Central memory CD4-positive, alpha-beta T cell (primary cell): Measurements from ENCODE around the gene STX10.
A peak's percentile ranks its signal among the peaks of the same experiment; 100 is the strongest.

Experiments
- DNase-seq: peaks from one replicate; pipeline ENCODE4 v3.0.0; 2022

The STX10 gene

GRCh38 chr19:13099073-13099999 is 50.8 kb downstream of the STX10 start:
- DNase-seq: peak; percentile 84

- peak; percentile 36 for DNase-seq
Observed at GRCh38 chr19:13098277-13099072, 51.7 kb downstream of the STX10 start.

- no peak for DNase-seq
Observed at GRCh38 chr19:13097463-13098258, 52.5 kb downstream of the STX10 start.

- DNase-seq: peak; percentile 19
Observed at GRCh38 chr19:13097033-13097462, 53.1 kb downstream of the STX10 start.

- no peak for DNase-seq
Observed at GRCh38 chr19:13095934-13096927, 53.9 kb downstream of the STX10 start.

- no peak for DNase-seq
Observed at GRCh38 chr19:13095393-13095784, 54.8 kb downstream of the STX10 start.

DNA sequence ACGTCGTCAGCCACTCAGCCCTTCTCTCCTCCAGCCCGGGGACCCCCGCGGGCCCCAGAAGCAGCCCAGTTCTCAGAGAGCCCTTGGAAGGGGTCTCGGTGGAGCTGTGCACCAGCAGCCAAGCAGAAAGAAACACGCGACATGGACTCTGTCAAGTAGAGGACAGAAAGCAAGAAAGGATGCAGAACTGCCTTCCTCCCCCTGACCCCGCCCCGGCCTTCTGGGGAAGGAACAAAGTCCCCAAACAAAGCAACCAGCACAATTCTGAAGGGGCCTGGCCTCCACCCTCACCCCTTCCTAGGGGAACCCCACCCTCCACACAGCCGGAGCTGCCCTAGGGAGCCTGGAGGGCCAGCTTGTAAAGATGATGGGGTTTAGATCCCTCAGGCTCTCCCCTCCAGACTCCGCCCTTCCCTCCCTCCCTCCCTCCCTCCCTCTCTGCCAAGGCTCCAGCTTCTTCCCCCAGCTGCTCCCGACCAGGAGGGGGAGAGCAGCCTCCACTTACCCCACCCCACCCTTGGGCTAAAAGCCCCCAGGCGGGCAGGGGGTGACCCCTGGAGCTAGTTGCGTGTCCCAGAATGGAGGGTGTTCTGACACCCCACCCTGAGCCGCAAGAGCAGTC is 55.3 kb downstream of the STX10 start:
- no peak for DNase-seq

DNA sequence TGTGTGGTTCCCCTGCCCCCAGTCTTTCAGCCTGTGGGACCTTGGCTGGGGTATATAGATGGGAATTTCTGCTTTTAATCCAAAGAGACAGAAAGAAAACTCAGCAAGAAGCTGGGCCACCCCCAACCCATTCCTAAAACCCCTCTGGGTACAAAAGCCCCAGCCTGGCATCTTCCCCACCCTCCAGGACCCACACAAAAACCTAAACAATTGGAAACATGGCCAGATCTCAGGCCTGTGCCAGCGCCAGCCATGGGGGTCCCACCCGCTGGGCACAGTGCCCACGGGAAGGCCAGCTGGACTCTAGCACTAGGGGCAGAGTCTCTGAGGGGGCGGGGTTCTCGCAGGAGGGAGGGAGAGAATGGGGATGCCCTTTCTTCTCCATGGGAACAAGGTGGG is 56.1 kb downstream of the STX10 start:
- no peak for DNase-seq
